Caco-2 (cell line): ENCODE data around the gene RAB11FIP2. TPM values are rescaled to one million over a fixed set of nuclear protein-coding genes. Genes with fewer than 3 reads are reported as not detected.
A peak's percentile ranks its signal among the peaks of the same experiment; 100 is the strongest.

Experiments
- BruUV-seq: library from RNA; stranded (reverse); fragments of 400-500 nt; replicated peaks from 2 replicates; lab custom pipeline; 2021; lab: Mats Ljungman, UMichigan
- CTCF ChIA-PET: fragments of 300-600 bp; sonication (Branson Sonifier 250); formaldehyde crosslinking; loops from one replicate; lab custom pipeline; 2022; ENCODE audit warnings: antibody characterized with exemption; lab: Charles Lee
- POLR2A ChIA-PET: fragments of 300-600 bp; sonication (Branson Sonifier 250); formaldehyde crosslinking; loops from one replicate; lab custom pipeline; 2022; ENCODE audit warnings: antibody characterized with exemption; lab: Charles Lee
- DNase-seq, 2 experiments: peaks; one replicate each; pipeline versions ENCODE4 v3.0.0 to v3.0.0-alpha.2; 2020 to 2022
- H3K27me3 ChIP-seq: replicated peaks from 2 replicates; pipeline ENCODE4 v1.6.0; 2011; ENCODE audit warnings: low read length; ENCODE audit not compliant: control insufficient read depth, insufficient read depth
- H3K36me3 ChIP-seq: 2 replicates; pipeline ENCODE4 v1.5.1; 2011; ENCODE audit warnings: low read length; ENCODE audit not compliant: control insufficient read depth, insufficient read depth
- H3K4me1 ChIP-seq: fragments of 250-450 bp; sonication (Bioruptor Pico); 2 replicates; pipeline ENCODE4 v1.5.1; 2020; ENCODE audit warnings: mild to moderate bottlenecking
- H3K4me3 ChIP-seq: 2 replicates; pipeline ENCODE4 v1.5.1; 2011; ENCODE audit warnings: low read depth, mild to moderate bottlenecking, control low read depth, low read length
- H3K9me3 ChIP-seq: fragments of 250-450 bp; sonication (Bioruptor Pico); 2 replicates; pipeline ENCODE4 v1.5.1; 2020; ENCODE audit warnings: mild to moderate bottlenecking, moderate library complexity
- H3K27ac Mint-ChIP-seq: one replicate; pipeline ENCODE4 v1.8.0; 2022; ENCODE audit warnings: mixed read lengths; ENCODE audit not compliant: unreplicated experiment
- H3K27me3 Mint-ChIP-seq: one replicate; pipeline ENCODE4 v1.8.0; 2022; ENCODE audit warnings: mixed read lengths; ENCODE audit not compliant: insufficient read depth, unreplicated experiment
- H3K36me3 Mint-ChIP-seq: one replicate; pipeline ENCODE4 v1.8.0; 2022; ENCODE audit warnings: mild to moderate bottlenecking, mixed read lengths; ENCODE audit not compliant: insufficient read depth, unreplicated experiment
- H3K4me1 Mint-ChIP-seq: one replicate; pipeline ENCODE4 v1.8.0; 2022; ENCODE audit warnings: low read depth, mixed read lengths; ENCODE audit not compliant: unreplicated experiment
- H3K4me3 Mint-ChIP-seq: one replicate; pipeline ENCODE4 v1.8.0; 2022; ENCODE audit warnings: mild to moderate bottlenecking, moderate library complexity, mixed read lengths; ENCODE audit not compliant: unreplicated experiment
- H3K9me3 Mint-ChIP-seq: one replicate; pipeline ENCODE4 v1.8.0; 2022; ENCODE audit warnings: mixed read lengths; ENCODE audit not compliant: unreplicated experiment
- intact Hi-C: fragments of 100-400 bp; cut with micrococcal nuclease; formaldehyde crosslinking; loops from one replicate; pipeline ENCODE4 v1.10.0; 2022; ENCODE audit not compliant: unreplicated experiment
- total RNA-seq: library from RNA; stranded (reverse); gene quantifications from 2 replicates; pipeline ENCODE4 v1.2.3, GENCODE V29; 2022
- TF ChIP-seq, protein P1 (sequence below), 2 experiments: fragments of 200-600 bp in 1 of 2; IDR thresholded peaks; 1 replicate in 1 of 2; 2 replicates in 1 of 2; pipeline versions ENCODE4 v1.5.1 to v1.8.0; 2011 to 2022; ENCODE audit warnings: antibody characterized with exemption in 1 of 2, control low read depth in 1 of 2, inconsistent platforms in 1 of 2, low read depth in 1 of 2, low read length in 1 of 2, mild to moderate bottlenecking in 1 of 2, moderate library complexity in 1 of 2; ENCODE audit not compliant: insufficient read depth in 1 of 2, severe bottlenecking in 1 of 2, unreplicated experiment in 1 of 2

The RAB11FIP2 gene
- total RNA-seq, 1 experiment from 2014 or later: 25.7 TPM

- Mint-ChIP-seq H3K27me3 (no peaks in the 10 kb centered on the region), H3K9me3 (no peaks in the 10 kb centered on the region), H3K4me3 (no peak overlapping the region), H3K4me1 (peaks cover 6% of the 10 kb centered on the region), H3K36me3 (no peaks in the 10 kb centered on the region), H3K27ac (no peak overlapping the region)
- DNase-seq: no peak
- ChIA-PET POLR2A (no interaction called here), CTCF (no interaction called here)
- no peaks in the 10 kb centered on the region for H3K9me3 ChIP-seq
- TF ChIP-seq, protein P1, sequence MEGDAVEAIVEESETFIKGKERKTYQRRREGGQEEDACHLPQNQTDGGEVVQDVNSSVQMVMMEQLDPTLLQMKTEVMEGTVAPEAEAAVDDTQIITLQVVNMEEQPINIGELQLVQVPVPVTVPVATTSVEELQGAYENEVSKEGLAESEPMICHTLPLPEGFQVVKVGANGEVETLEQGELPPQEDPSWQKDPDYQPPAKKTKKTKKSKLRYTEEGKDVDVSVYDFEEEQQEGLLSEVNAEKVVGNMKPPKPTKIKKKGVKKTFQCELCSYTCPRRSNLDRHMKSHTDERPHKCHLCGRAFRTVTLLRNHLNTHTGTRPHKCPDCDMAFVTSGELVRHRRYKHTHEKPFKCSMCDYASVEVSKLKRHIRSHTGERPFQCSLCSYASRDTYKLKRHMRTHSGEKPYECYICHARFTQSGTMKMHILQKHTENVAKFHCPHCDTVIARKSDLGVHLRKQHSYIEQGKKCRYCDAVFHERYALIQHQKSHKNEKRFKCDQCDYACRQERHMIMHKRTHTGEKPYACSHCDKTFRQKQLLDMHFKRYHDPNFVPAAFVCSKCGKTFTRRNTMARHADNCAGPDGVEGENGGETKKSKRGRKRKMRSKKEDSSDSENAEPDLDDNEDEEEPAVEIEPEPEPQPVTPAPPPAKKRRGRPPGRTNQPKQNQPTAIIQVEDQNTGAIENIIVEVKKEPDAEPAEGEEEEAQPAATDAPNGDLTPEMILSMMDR (IDR thresholded peaks at IDR 0.05; ENCODE audit: insufficient read depth in 1 of 2, low read depth in 1 of 2, low read length in 1 of 2, severe bottlenecking in 1 of 2, unreplicated experiment in 1 of 2): no peak
- no TSS peak for BruUV-seq
- no peaks in the 10 kb centered on the region for H3K4me1 ChIP-seq
- intact Hi-C loops: no loop called here
- H3K36me3 ChIP-seq: no peaks in the 10 kb centered on the region
- H3K27me3 ChIP-seq: no peaks in the 10 kb centered on the region
- no peak overlapping the region for H3K4me3 ChIP-seq
Measured at GRCh38 chr10:118027397-118027796, 19.3 kb downstream of the RAB11FIP2 start.

- Mint-ChIP-seq H3K36me3 (no peaks in the 10 kb centered on the region), H3K4me3 (no peak overlapping the region), H3K27me3 (no peaks in the 10 kb centered on the region), H3K27ac (no peak overlapping the region), H3K4me1 (peaks cover 6% of the 10 kb centered on the region), H3K9me3 (no peaks in the 10 kb centered on the region)
- Histone ChIP-seq H3K4me1 (no peaks in the 10 kb centered on the region), H3K4me3 (no peak overlapping the region), H3K9me3 (no peaks in the 10 kb centered on the region), H3K36me3 (no peaks in the 10 kb centered on the region), H3K27me3 (no peaks in the 10 kb centered on the region)
- BruUV-seq: no TSS peak
- ChIA-PET CTCF (no interaction called here), POLR2A (no interaction called here)
- intact Hi-C loops: no loop called here
- no peak for DNase-seq
- TF ChIP-seq, protein P1 (IDR thresholded peaks at IDR 0.05; ENCODE audit: insufficient read depth in 1 of 2, low read depth in 1 of 2, low read length in 1 of 2, severe bottlenecking in 1 of 2, unreplicated experiment in 1 of 2): no peak
Measured at GRCh38 chr10:118026936-118027335, 19.8 kb downstream of the RAB11FIP2 start.

DNA sequence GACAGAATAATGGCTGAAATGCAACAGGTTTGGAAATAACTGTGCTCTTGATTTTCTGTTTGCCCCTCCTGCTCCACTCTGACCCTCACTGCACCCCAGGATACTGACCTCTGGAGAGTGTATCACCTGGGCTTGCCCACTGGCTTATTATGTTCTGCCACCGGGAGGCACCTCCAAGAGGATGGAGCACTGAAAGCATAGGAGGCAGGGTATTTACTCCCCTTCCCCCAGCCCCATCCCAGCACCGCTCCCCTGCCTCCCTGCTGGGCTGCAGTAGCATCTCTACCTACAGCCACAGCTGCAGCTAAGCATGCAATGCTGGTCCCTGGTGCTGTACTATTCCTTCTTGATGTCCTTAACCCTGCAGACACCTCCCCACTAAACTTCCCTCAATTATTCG, 26.4 kb downstream of the RAB11FIP2 start:
- no TSS peak for BruUV-seq
- TF ChIP-seq, protein P1 (IDR thresholded peaks at IDR 0.05; ENCODE audit: insufficient read depth in 1 of 2, low read depth in 1 of 2, low read length in 1 of 2, severe bottlenecking in 1 of 2, unreplicated experiment in 1 of 2): no peak
- H3K4me1 Mint-ChIP-seq: peaks cover 6% of the 10 kb centered on the region
- no peak overlapping the region for H3K27ac Mint-ChIP-seq
- ChIA-PET POLR2A (no interaction called here), CTCF (no interaction called here)
- no peaks in the 10 kb centered on the region for H3K9me3 Mint-ChIP-seq
- intact Hi-C loops: loop anchor here (1.0 kb wide), 1 partner anchor 26 kb away; the partner anchor contains the start of gene RAB11FIP2
- H3K4me1 ChIP-seq: peaks cover 7% of the 10 kb centered on the region; the same call in 1 of the 2 replicates
- DNase-seq: peak in 1 of 2 experiments; percentile 15
- H3K4me3 Mint-ChIP-seq: no peak overlapping the region
- no peak overlapping the region for H3K4me3 ChIP-seq
- no peaks in the 10 kb centered on the region for H3K27me3 ChIP-seq
- H3K36me3 Mint-ChIP-seq: peaks cover 6% of the 10 kb centered on the region
- no peaks in the 10 kb centered on the region for H3K27me3 Mint-ChIP-seq
- no peaks in the 10 kb centered on the region for H3K36me3 ChIP-seq
- H3K9me3 ChIP-seq: no peaks in the 10 kb centered on the region
